ENCODE measurements around the gene SMIM17. TPM values are rescaled to one million over a fixed set of nuclear protein-coding genes. Genes with fewer than 3 reads are reported as not detected.
"Not testable (repeated sequence)": the region's sequence is repeated elsewhere in the genome, so short reads cannot be mapped to it uniquely, and the experiment has no call there.

The SMIM17 gene
- total and polyA plus RNA-seq, 2 of the 4 experiments (the other 2 are of a cell fraction) = not detected

GRCh38 chr19:56672610-56673009 is 29.7 kb downstream of the SMIM17 start:
- H4K8ac ChIP-seq (ENCODE audit: low read depth in 2 of 2, low read length in 2 of 2); H2AK9ac ChIP-seq (replicated peaks; ENCODE audit: low read depth, low read length, poor library complexity); H4K5ac ChIP-seq (ENCODE audit: low read depth, low read length); POLR2A ChIA-PET (ENCODE audit: unreplicated experiment); H3K4me1 ChIP-seq (ENCODE audit: control insufficient read depth, insufficient read depth, low read length); H3K4me2 ChIP-seq (ENCODE audit: low read depth, low read length); H2BK5ac ChIP-seq (ENCODE audit: low read depth, low read length, poor library complexity, severe bottlenecking); H4K20me1 ChIP-seq (ENCODE audit: insufficient read depth, low read length); H3K36me3 ChIP-seq (ENCODE audit: control insufficient read depth, insufficient read depth, low read length); H3K4me3 ChIP-seq (ENCODE audit: insufficient read depth, low read depth, low read length); H3K27me3 ChIP-seq (ENCODE audit: control insufficient read depth, insufficient read depth, low read length); H4K91ac ChIP-seq (ENCODE audit: insufficient read depth, low read depth, low read length); H3K56ac ChIP-seq (ENCODE audit: extremely low read depth, insufficient read depth, low read length); H3K23ac ChIP-seq (ENCODE audit: low read depth, low read length); H2BK20ac ChIP-seq (ENCODE audit: low read depth, low read length); dilution Hi-C loops (cut with HindIII; ENCODE audit: low sequenced_read_pairs, unreplicated experiment); H3K27ac ChIP-seq (ENCODE audit: insufficient read depth, low read length); ATAC-seq (ENCODE audit: low read depth); DNase-seq; H3K14ac ChIP-seq (replicated peaks; ENCODE audit: low read depth, low read length); H2BK120ac ChIP-seq (ENCODE audit: low read depth, low read length); H3K9me1 ChIP-seq (ENCODE audit: insufficient read depth, low read length); H2AK5ac ChIP-seq (ENCODE audit: low read depth, low read length); H3K18ac ChIP-seq (ENCODE audit: low read depth, low read length); H2BK15ac ChIP-seq (ENCODE audit: low read depth, low read length); intact Hi-C loops (cut with micrococcal nuclease); H3K9ac ChIP-seq (ENCODE audit: low read depth, low read length); CTCF ChIA-PET; BruUV-seq (replicated peaks); in situ Hi-C loops (cut with MboI; ENCODE audit: low sequenced_read_pairs); H3K79me1 ChIP-seq (ENCODE audit: low read depth in 1 of 2, low read length in 2 of 2); H2AFZ ChIP-seq (replicated peaks; ENCODE audit: low read length, poor library complexity); H3K4ac ChIP-seq (ENCODE audit: low read depth, low read length): not testable (repeated sequence)
- WGBS, 2 experiments (ENCODE audit: extremely low coverage in 2 of 2, insufficient read length in 1 of 2) = no CpG with 5 or more reads among the region's 2 CpGs
- H3K9me3 ChIP-seq (ENCODE audit: control insufficient read depth, insufficient read depth, low read length) = peaks cover 45% of the 10 kb centered on the region

Data from IMR-90 (cell line).